ENCODE results near the gene MARK2. TPM values are rescaled to one million over a fixed set of nuclear protein-coding genes. Genes with fewer than 3 reads are reported as not detected.

MARK2 gene
- total RNA-seq, 1 donor from 2014 or later: 44.9 TPM

DNA sequence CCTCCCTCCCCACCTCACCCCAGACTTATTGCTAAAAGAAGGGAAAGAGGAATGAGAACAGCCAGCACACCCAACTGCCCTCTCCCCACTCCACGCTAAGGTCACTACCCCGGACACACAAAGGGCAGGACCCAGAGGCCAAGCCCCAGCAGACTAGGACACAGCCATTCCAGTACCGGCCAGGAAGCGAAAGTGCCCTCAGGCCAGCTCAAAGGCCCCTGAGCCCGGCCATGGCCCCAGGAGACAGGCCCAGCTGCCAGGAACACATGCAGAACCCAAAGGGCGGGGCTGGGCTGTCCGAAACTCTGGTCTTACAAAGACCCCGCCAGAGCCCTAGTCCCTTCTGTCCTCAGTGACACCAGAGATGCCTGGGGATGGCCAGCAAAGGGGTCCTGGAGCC lies 72.5 kb downstream of the MARK2 start:
- Histone ChIP-seq H3K27ac (no peak overlapping the region), H3K27me3 (ENCODE audit: low read depth) (no peaks in the 10 kb centered on the region), H3K4me3 (no peak overlapping the region), H3K36me3 (peaks cover 44% of the 10 kb centered on the region), H3K4me1 (peaks cover 17% of the 10 kb centered on the region), H3K9me3 (no peaks in the 10 kb centered on the region)
- no peak for TF ChIP-seq CTCF (IDR thresholded peaks at IDR 0.05)
- no peak for DNase-seq
- no peak for ATAC-seq
- intact Hi-C loops (cut with DNase I): no loop called here

DNA sequence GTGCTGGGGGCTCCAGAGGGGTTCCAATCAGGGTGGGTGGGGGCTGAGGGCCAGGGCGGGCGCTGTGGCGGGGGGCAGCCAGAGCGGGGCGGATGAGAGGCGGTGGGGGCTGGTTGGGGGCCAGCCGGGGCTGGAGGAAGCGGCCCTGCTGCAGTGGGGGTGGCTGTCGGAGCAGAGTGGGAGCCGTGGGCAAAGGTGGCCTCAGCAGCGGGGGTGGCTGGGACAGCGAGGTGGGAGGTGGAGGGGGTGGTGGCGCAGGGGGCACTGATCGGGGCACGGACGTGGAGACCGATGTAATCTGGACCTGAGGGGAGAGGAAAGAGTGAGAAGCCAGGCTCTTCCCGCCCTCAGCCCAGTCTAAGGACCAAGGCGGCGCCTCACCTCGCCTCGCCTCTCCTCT lies 73.0 kb downstream of the MARK2 start:
- Histone ChIP-seq H3K36me3 (peaks cover 39% of the 10 kb centered on the region), H3K27ac (no peak overlapping the region), H3K27me3 (ENCODE audit: low read depth) (no peaks in the 10 kb centered on the region), H3K9me3 (no peaks in the 10 kb centered on the region), H3K4me3 (no peak overlapping the region), H3K4me1 (peaks cover 18% of the 10 kb centered on the region)
- ATAC-seq (no peak), DNase-seq (no peak)
- no peak for TF ChIP-seq CTCF (IDR thresholded peaks at IDR 0.05)
- intact Hi-C loops (cut with DNase I): no loop called here

DNA sequence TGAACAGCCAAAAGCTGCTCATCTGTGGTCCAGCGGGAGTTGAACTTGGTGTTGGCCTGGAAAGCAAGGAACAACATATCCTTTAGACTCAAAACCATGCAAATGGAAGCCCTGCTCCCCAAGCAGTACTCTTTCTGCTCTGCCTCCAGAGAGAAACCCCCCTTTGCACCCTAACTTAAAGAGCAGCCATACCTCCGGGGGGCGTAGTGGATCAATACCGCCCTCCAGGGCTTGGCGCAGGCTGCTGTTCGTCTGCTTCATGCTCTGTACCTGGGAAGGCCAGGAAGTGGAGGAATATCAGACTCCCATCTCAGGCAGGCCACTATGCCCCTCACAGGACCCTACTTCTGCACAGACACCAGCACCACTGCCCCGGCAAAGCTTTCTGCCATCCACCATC lies 73.8 kb downstream of the MARK2 start:
- Histone ChIP-seq H3K4me3 (no peak overlapping the region), H3K36me3 (peaks cover 31% of the 10 kb centered on the region), H3K4me1 (peaks cover 21% of the 10 kb centered on the region), H3K27me3 (ENCODE audit: low read depth) (no peaks in the 10 kb centered on the region), H3K27ac (no peak overlapping the region), H3K9me3 (no peaks in the 10 kb centered on the region)
- ATAC-seq (no peak), DNase-seq (no peak)
- TF ChIP-seq CTCF (IDR thresholded peaks at IDR 0.05): no peak
- intact Hi-C loops (cut with DNase I): no loop called here

DNA sequence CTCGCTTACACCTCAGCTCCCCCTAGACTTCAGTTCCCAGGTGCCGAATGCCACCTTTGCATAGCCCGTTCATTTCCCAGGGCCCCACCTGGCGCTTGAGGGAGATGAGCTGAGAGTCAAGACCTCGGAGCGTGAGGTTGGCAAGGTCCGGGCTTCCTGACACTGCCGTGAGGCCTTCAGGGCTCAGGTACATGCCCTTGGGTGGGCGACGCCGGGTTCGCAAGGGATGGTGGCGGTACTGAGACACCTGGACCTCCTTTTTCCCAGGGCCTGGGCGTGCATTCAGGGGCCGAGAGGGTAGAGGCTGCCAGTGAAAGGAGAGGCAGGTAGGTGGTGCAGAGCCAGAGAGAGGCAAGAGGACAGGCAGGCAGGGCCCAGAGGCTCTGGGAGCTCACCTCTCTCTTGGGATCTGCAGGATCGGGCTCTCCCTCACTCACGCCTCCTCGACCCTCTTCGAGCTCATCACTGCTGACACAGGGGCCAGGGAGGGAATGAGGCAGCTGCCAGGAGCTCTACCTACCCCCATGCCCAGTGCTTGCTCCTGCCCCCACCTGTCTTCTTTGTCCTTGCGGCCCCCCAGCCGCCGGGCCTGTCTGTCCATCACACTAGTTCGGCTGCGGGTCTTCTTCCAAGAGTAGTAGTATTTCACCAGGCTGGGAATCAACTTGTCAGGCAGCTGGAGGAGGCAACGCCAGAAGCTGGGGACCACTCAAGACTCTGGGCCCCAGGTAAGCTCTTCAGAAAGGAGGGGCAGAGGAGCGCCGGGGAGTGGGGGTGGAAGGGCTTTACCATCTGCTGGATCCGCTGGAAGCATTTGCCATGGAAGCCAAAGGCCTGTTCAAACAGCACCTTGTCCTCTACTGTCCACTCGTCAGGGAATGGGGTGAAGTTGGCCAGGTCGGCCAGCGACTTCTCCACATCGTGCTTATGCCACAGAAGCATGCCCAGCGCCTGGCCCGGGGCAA lies 75.2 kb downstream of the MARK2 start:
- no peaks in the 10 kb centered on the region for H3K27me3 ChIP-seq (ENCODE audit: low read depth)
- H3K36me3 ChIP-seq: peaks cover 17% of the 10 kb centered on the region
- no peak for TF ChIP-seq CTCF (IDR thresholded peaks at IDR 0.05)
- peaks cover 36% of the 10 kb centered on the region for H3K4me1 ChIP-seq
- ATAC-seq: no peak
- no peak overlapping the region for H3K27ac ChIP-seq
- no peak overlapping the region for H3K4me3 ChIP-seq
- DNase-seq: no peak
- intact Hi-C loops (cut with DNase I): no loop called here
- no peaks in the 10 kb centered on the region for H3K9me3 ChIP-seq

DNA sequence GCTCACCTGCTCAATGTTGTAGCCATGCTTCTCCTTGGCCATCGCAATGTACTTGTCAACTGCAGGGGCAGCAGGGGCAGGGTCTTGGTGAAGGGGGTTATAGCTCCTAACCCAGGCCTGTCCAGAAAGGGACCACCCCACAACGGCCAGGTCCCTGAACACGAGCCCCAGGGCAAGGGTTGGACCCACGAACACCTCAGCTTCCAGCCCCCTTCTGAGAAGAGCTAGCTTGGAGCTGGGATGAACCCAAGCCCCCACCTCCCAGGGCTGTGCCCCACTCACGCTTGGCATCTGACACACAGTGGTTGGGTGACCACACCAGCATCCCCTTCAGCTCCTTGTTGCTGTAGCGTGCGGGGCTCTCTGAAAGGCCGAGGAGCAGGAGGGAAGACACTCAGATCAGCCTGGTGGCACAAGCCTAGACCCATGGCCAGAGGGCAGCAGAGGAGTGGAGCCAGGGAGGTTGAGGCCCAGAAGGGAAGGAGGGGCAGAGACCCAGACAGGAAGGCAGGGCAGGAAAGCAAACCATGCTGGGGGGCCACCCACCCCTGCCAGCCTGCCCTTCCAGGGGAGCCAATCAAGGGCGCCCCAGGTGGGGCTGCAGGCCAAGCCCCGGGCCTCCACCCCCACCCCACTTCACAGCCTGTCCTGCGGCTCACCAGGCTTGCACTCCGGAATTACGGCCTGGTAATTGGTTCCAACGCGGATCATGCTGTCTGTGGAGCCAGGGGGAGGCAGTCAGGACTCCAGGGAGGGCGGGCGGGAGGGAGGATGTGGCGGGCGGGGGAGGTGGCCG lies 76.2 kb downstream of the MARK2 start:
- no peaks in the 10 kb centered on the region for H3K9me3 ChIP-seq
- no peaks in the 10 kb centered on the region for H3K27me3 ChIP-seq (ENCODE audit: low read depth)
- H3K4me1 ChIP-seq: peaks cover 45% of the 10 kb centered on the region
- H3K4me3 ChIP-seq: no peak overlapping the region
- no peak for TF ChIP-seq CTCF (IDR thresholded peaks at IDR 0.05)
- peaks cover 7% of the 10 kb centered on the region for H3K36me3 ChIP-seq
- H3K27ac ChIP-seq: no peak overlapping the region
- DNase-seq (no peak), ATAC-seq (no peak)
- intact Hi-C loops (cut with DNase I): no loop called here

All from lower lobe of right lung (tissue), 2 donors.